ENCODE measurements around the gene SOD1.

The SOD1 gene

DNA sequence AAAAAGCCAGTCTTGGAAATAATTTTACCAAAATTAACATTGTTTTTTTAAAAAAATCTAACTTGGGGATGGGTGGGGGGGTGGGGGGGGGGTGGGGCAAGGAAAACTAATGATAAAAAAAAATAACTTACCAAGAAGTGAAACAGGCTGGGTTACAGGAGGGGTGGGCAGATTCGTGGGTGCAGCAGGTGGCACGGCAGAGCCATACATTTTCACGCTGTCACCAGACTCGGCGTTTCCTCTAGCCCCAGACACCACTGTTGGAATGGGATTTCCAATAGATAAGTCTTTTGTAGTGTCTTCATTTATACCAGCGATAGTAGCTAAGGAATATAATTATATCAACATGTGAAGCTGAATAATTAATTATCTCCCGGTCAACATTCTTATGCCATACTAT lies 25.4 kb downstream of the SOD1 start:
- no peak for DNase-seq (ENCODE audit: low read depth)

DNA sequence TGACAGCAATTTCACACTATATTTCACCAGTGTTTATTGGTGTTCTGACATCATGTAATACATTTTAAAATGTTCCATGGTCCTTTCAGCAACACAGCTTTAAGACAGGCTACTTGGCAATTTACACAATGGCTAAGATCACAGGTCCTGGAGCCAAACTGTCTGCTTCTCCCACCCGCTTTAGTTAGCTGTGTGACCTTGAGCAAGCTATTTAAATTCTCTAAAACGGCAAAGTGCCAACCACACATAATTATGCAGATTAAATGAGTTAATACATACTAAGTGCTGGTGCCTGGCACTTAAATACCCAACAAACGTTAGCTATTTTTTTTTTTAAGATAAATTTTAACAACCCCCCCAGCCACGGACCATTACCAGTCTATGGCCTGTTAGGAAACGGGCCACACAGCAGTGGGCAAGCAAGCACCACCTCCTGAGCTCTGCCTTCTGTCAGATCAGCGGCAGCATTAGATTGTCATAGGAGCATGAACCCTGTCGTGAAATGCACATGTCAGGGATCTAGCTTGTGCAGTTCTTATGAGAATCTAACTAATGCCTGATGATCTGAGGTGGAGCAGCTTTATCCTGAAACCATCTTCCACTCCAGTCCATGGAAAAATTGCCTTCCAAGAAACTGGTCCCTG lies 26.9 kb downstream of the SOD1 start:
- DNase-seq (ENCODE audit: low read depth), result no peak

- no peak for DNase-seq (ENCODE audit: low read depth)
Observed at GRCh38 chr21:31687108-31687507, 27.6 kb downstream of the SOD1 start.

- no peak for DNase-seq (ENCODE audit: low read depth)
Observed at GRCh38 chr21:31688603-31689368, 29.3 kb downstream of the SOD1 start.

DNA sequence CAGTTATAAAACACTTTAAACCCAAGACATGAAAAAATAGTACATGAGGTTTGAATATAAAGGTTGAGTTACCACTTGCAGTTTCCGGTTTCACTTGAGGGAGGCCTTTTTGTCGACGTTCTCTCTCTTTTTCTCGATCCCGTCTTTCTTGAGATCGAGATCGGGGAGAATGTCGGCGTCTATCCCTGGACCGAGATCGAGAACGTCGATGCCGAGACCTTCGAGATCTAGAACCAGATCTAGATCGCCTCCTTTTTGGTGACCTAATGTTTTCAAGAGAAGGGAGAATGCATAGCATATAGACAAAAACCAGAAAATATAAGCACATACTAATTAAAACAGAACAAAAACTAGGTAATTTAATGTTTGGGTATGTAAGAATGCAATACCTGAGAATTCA lies 33.7 kb downstream of the SOD1 start:
- DNase-seq (ENCODE audit: low read depth), result no peak

DNA sequence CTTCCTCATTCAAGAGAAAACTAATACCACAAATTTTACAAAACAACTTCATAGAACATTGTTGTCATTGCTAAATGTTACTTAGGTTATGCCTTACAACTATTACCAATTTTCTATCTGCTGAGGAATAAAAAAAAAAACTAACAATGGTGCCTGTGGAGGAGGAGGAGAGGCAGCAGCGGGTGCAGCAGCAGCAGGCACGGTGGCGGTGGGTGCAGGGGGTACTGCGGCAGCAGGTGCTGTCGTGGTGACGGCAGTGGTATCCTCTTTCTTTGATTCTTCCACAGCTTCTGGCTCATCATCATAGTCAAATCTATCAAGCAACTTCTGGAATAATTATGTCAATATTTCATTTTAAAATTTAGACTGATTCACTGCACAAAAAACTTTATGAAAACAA lies 36.9 kb downstream of the SOD1 start:
- no peak for DNase-seq (ENCODE audit: low read depth)

DNA sequence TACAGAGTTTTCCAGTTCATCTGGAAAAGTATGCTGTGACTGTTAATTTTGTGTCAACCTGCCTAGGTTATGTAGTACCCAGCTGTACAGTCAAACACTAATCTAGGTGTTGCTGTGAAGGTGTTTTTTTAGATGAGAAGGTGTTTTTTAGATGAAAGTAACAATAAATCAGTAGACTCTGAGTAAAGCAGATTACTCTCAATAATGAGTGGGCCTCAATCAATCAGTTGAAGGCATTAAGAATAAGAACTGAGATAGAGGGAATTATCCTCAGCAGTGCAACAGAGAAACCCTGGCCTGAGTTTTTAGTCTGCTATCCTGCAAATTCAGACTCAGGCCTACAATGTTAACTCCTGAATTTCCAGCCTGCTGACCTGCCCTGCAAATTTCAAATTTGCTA lies 39.0 kb downstream of the SOD1 start:
- DNase-seq (ENCODE audit: low read depth), result no peak

- DNase-seq (ENCODE audit: low read depth), result no peak
Observed at GRCh38 chr21:31700040-31700439, 40.5 kb downstream of the SOD1 start.

- DNase-seq (ENCODE audit: low read depth), result no peak
Observed at GRCh38 chr21:31706562-31706961, 47.1 kb downstream of the SOD1 start.

GRCh38 chr21:31707499-31707898 lies 48.0 kb downstream of the SOD1 start:
- no peak for DNase-seq (ENCODE audit: low read depth)

GRCh38 chr21:31708541-31708940 lies 49.0 kb downstream of the SOD1 start:
- DNase-seq (ENCODE audit: low read depth), result no peak

DNA sequence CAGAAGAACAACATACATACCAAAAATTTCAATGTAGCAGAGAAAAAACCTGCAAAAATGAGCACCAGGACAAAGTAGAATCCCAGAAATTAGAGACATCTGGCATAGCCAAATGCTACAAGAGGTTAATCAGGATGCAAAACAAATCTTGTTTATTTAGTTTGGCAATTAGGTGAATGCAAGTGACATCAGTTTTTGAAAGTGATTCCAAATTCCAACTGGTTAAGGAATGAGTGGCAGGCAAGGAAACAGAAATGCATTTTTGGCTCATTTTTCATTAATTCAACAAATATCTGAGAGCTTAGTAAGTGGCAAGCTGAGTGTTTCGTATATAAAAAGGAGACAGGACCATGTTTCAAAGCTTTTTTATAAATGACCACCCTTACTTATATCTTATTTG lies 51.1 kb downstream of the SOD1 start:
- DNase-seq (ENCODE audit: low read depth), result no peak

DNA sequence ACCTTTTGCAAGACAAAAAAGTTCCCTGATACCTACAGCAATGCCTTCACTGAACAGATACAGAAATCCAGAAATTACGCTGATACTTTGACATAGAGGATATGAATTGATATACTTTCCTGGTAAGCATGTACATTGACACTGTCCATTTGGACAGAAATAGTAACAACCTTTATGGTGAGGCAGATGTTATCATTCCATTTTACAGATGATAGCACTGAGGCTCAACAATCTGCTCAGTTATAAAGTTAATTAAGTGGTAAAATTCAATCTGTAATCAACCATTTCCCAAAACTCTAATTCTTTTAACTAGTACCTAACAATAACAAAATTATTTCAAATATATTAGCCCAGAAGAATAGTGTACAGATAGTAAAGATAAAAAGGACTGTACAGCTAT lies 51.8 kb downstream of the SOD1 start:
- DNase-seq (ENCODE audit: low read depth), result no peak

- no peak for DNase-seq (ENCODE audit: low read depth)
Observed at GRCh38 chr21:31711745-31712285, 52.3 kb downstream of the SOD1 start.

- DNase-seq (ENCODE audit: low read depth), result no peak
Observed at GRCh38 chr21:31713115-31713514, 53.6 kb downstream of the SOD1 start.

DNA sequence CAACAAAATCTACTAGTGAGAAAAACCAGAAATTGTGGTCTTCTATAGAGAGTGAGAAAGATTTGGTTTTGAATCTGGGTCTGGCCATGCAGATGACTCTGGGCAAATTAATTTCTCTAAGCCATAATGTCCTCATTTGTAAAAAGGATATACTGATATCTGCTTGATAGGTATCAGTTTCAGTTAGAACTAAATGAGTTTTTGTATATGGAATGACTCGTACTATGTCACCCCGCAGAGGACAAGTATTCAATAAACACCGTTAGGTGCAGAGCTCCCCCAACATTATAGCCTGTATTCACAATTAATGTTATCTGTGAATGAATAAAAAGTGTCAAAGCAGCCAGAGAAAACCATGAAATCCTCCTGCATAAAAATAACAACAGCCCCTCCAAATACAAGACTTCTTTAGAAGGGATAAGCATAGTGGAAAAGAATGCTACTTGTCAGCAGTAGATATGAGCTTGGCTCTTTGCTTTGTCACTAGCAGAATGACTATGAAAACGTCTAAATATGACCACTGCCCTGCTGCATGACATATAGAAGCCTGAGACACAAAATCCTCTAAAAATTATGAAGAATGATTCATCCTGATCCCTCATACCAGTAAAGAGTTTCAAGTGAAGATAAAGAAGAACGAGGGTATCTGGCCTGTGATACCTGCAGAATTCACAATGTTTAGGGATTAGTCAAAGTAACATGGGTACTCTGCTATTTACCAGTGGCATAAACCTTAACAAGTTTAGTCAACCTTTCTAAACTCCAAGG lies 54.7 kb downstream of the SOD1 start:
- DNase-seq (ENCODE audit: low read depth), result no peak

- no peak for DNase-seq (ENCODE audit: low read depth)
Observed at GRCh38 chr21:31714741-31715365, 55.4 kb downstream of the SOD1 start.

- no peak for DNase-seq (ENCODE audit: low read depth)
Observed at GRCh38 chr21:31716106-31716505, 56.6 kb downstream of the SOD1 start.

All from activated gamma-delta T cell treated with anti-CD3 and anti-CD28 coated beads, Interleukin-2, amount 50 U/mL, for 16 hours (primary cell).